Measurements from ENCODE around the gene SMIM15.

DNA sequence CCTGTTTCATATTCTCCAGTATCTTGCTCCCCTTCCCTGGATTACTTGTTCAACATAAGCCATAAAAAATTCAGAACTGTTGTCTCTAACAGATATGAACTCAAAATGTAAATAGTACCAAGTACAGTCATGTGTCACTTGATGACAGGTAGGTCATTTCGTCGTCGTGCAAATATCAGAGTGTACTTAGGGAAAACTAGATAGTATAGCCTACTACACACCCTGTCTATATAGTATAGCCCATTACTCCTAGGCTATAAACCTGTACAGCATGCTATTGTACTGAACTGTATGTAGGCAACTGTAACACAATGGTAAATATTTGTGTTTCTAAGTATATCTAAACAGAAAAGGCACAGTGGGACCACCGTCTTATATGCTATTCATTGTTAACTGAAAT lies 39.1 kb downstream of the SMIM15 start:
- TF ChIP-seq POLR2A (IDR thresholded peaks at IDR 0.05) (no peak), POLR2AphosphoS5 (IDR thresholded peaks at IDR 0.05; ENCODE audit: insufficient read depth in 1 of 2, low read depth in 1 of 2) (no peak)
- TF ChIP-seq, protein P1, sequence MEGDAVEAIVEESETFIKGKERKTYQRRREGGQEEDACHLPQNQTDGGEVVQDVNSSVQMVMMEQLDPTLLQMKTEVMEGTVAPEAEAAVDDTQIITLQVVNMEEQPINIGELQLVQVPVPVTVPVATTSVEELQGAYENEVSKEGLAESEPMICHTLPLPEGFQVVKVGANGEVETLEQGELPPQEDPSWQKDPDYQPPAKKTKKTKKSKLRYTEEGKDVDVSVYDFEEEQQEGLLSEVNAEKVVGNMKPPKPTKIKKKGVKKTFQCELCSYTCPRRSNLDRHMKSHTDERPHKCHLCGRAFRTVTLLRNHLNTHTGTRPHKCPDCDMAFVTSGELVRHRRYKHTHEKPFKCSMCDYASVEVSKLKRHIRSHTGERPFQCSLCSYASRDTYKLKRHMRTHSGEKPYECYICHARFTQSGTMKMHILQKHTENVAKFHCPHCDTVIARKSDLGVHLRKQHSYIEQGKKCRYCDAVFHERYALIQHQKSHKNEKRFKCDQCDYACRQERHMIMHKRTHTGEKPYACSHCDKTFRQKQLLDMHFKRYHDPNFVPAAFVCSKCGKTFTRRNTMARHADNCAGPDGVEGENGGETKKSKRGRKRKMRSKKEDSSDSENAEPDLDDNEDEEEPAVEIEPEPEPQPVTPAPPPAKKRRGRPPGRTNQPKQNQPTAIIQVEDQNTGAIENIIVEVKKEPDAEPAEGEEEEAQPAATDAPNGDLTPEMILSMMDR (IDR thresholded peaks at IDR 0.05), result no peak

All from vagina (tissue), 2 donors.